ENCODE data around the gene SEPTIN2.
"Not testable (repeated sequence)": the region's sequence is repeated elsewhere in the genome, so short reads cannot be mapped to it uniquely, and the experiment has no call there.

The SEPTIN2 gene

DNA sequence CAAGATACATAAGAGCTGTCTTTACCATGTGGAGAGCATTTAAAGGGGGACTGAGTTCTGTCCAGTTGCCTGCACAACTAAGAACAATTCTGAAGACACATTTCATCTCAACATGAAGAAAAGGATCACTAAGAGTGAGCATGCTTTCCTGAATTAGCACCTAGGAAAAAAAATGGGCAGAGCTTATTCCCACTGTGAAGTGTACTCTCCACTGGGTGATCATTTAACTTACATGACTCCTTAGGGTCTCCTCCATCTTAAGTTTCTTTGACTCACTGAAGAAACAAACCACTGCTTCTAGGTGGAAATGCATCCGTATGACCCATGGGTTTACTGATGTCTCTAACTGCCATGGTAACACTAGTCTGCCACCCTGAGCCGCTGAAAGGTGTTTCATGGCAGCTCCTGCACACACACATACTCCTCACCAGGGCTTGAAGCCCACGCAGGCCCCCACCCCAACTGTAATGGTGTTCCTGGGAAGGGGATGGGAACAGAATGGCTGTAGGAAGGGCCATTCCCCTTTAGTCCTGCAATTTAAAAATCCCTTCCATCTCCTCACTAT lies 27.3 kb upstream of the SEPTIN2 start:
- no peak for DNase-seq (ENCODE audit: low spot score)

DNA sequence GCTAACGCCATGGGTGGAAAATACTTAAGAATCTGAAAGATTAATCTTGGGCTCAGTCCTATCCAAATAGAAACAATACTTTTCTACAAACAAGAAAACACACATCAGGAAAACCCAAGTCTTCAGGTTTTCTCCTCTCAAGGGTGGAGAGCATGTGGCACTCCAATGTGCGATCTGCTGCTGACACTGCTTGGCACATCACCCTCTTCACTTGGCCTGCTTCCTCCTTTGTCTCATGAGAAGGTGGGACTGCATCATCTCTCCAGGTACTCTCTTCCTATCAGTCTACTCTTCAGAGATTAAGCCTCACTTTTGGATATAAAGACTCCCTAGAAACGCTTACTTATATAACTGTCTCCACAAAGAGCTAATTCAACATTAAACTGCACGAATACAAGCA lies 26.7 kb upstream of the SEPTIN2 start:
- DNase-seq (ENCODE audit: low spot score): no peak

DNA sequence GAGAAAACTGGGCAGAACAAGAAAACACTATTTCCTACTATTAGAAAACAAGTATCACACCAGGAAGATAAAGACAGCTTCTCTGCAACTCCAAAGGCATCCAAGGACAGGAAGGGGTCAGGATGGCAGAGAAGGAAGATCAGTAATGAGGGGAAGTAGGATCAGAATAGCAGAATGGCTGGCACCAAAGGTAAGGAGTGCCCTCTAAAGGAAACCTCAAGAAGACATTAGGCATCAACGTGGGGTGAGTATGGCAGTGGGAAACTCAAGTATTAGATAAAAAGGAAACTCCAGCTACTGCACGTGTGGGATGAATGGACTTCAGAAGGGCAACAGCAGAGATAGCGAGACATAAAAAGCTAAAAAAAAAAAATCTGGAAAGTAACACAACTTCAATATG lies 26.1 kb upstream of the SEPTIN2 start:
- DNase-seq (ENCODE audit: low spot score): no peak

DNA sequence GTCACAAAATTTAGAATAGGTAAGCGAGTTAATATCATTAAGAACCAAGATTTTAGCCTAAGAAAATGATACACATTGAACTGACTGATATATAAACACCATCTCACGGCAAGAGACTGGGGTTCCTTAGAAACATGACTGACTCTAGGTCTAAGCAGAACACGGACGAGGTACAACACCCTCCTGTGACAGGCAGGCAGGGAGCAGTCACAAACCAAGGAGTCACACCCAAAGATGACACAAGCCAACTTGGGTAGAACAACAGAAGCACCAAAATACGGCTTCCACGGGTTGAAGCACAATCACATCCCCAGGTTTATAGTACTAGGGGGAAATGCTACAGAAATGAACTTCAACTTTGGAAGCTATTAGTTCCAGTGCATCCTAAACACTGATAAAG lies 24.6 kb upstream of the SEPTIN2 start:
- no peak for DNase-seq (ENCODE audit: low spot score)

DNA sequence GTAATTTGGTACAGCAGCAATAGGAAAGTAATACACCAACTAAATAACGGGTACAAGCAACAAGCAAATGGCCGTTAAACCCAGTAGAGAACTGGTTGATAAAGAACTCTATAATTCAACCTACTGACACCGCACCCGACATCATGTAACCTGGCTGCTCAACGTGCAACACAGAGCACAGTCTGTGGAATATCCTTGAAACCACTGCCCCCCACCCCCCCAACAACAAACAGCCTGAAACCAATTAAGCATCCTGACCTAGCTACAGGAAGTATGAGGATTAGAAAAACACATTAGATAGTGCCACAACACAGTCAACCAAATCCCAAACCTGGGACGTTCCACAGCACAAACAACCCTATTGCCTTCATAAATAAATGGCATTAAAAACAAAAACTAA lies 23.7 kb upstream of the SEPTIN2 start:
- no peak for DNase-seq (ENCODE audit: low spot score)

DNA sequence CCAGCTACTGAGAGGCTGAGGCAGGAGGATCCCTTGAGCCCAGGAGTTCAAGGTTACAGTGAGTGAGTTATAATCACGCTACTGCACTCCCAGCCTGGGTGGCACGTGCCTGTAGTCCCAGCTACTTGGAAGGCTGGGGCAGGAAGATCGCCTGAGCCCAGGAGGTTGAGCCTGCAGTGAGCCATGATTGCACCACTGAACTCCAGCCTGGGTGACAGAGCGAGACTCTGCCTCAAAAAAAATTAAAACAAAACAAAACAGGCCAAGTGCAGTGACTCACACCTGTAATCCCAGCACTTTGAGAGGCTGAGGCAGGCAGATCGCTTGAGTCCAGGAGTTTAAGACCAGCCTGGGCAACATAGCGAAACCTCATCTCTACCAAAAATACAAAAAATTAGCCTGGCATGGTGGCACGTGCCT lies 22.3 kb upstream of the SEPTIN2 start:
- not testable (repeated sequence) for DNase-seq (ENCODE audit: low spot score)

DNA sequence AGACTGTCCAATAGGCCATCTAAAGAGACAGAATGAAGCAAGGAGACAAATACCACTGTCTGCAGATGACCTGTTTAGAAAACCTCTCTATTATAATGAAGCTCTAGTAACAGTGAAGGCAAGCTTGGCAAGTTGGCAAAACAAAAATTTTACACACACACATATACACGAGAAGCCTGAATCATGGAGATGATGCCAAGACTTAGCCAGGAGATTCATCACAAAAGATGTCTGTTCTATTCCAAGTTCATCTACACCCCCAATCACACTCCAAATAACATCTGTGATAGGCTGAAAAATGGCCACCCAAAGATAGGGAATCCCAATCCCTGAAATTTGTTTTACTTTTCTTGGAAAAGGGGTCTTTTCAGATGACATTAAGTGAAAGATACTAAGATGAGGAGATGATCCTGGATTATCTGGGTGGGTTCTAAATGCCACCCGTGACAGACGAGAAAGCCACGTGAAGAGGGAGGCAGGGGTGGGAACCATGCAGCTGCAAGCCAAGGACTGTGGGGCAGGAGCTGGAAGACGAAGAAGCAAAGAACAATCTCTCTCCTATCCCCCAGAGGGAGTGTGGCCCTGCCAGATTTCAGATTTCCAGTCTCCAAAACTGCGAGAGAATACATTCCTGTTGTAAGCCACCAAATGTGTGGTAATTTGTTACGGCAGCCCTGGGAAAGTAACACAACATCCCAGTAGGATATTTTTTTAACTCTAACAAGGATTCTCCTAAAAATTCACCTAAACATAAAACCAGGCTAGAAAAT lies 20.2 kb upstream of the SEPTIN2 start:
- DNase-seq (ENCODE audit: low spot score): no peak

DNA sequence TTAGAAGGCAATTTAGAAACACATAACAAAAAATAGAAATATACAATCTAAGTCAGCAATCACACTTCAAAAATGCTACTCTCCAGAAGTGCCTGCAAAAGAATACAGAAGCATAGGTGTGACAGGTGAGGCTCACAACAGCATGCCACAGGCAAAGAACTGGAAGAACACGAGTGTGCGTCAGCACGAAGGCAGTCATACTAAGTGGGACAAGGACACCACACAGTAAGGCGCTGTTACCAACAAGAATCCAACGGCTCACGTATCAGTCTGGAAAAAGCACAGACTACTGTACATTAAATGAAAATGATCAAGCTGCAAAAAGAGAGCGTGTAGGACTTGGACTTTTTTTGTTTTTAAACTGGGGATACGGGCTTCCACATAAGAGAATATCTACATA lies 19.0 kb upstream of the SEPTIN2 start:
- DNase-seq (ENCODE audit: low spot score): no peak

DNA sequence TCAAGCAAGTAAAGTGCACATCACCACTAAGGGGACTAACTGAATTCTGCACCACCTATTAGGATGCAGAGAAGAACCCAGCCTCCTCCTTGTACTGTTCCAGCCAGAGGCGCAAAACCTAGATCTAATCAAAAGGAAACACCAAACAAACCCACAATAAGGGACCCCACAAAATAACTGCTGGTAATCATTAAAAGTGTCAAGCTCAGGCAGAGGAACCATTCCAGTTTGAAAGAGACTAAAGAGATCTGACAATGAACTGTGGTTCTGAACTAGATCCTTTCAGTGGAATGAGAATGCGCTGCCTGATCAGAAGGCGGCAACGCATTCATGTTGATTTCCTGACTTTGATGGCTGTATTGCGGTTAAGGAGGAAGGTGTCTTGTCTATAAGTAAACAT lies 17.1 kb upstream of the SEPTIN2 start:
- DNase-seq (ENCODE audit: low spot score): no peak

DNA sequence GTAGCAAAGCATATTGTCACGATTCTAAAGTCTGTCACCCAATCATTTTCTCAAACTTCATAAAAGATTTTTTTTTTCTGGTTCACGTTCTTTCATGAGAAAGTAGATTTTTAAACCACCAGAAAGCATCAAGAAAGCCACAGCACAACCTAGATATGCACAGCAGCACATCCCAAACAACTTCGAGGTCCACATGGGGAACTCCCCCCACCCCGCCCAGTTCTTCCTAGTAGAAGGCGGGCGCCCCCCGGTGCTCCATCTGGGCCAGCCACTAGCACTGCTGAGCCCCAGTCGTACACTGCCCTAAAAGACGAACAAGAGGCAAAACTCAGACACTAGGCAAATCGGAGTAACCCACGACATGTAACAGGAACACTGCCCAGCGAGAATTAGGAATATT lies 15.7 kb upstream of the SEPTIN2 start:
- no peak for DNase-seq (ENCODE audit: low spot score)

DNA sequence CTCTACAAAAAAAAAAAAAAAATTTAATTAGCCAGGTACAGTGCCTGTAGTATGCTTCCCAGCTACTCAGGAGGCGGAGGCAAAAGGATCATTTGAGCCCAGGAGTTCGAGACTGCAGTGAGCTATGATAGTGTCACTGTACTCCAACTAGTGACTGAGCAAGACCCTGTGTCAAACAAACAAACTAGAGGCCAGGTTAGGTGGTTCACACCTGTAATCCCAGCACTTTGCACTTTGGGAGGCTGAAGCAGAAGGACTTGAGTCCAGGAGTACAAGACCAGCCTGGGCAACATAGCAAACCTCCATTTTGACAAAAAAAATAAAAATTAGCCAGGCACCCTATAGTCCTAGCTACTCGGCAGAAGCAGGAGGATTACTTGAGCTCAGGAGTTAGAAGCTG lies 13.6 kb upstream of the SEPTIN2 start:
- DNase-seq (ENCODE audit: low spot score): no peak

DNA sequence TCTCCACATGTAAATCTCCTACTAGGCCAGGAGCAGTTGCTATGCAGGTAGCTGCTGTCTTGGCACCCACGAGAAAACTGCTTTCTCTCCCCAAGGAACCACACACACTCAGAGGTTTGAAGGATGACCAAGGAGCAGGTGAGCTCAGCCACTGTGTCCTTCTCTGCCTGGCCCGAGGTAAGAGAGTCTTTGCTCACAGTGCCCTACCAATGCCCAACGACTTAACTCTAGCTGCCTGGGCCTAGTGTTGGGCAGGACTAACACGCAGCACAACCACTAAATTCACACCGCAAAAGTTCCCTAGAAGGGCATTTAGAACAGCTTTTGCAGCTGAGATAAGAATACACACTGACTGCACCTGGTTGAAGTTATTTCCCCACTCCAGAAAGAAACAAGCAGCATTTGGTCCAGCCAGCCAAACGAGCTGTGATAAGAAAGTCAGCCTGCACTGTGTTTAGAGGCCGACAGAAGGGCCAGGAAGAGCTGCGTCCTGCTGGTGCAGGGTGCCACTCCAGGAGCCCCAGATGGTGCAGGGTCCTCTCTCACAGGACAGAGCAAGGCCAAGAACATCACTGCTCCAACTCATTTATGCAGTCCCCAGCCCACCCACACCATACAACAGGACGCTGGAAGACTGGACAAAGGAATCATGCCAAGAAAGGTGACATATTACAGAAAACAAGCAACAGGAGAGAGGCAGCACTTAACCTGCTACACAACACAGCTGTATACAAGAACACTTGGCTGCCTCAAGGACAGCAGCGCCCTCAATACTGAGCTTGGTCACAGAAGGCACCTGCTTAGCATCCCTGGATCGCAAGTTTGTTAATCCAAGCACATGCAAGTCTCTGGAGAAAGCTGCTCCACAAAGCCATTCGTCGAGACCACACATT lies 12.7 kb upstream of the SEPTIN2 start:
- DNase-seq (ENCODE audit: low spot score): no peak

DNA sequence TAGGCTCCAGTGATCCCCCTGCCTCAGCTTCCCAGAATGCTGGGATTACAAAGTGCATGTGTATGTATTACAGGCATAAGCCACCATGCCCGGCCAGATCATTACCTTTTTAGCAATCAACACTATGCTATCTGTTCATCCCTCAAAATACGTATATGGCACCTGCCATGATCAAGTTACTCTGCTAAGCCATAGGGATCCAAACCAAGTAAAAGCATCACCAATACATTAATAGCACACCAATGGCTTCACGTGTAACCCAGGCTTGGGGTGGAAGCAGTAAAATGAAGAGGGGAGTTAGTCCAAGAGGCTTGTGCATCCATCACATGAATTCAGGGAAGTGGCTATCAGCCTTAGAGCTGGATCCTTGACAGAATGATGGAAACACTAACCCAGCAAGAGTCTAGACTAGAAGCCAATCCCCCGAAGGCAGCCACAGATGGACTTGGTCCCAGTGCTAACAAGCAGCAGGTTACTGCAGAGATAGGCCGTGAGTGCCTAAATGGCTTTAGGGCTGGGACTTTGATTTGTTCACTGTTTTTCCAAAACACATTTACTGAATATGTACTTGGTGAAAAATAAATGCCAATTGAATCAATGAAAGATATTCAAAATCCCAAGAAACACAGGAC lies 11.6 kb upstream of the SEPTIN2 start:
- no peak for DNase-seq (ENCODE audit: low spot score)

DNA sequence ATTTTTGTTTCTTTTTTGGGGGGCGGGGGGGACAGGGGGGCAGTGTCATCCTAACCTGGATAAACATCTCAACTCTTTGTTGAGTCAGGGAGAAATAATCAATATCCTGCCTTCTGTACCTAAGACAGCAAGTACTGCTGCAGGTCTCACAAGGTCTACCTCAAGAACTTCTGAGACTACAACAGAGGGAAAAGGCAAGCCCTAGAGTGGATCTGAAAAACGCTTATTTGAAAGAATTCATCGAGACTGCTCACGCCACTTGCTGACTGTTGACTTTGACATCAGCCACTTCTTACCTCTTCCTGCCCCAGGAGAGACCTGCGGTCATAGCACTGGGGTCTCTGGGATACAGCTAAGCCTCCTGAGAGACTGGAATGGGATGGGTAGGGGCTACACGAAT lies 8.7 kb upstream of the SEPTIN2 start:
- no peak for DNase-seq (ENCODE audit: low spot score)

DNA sequence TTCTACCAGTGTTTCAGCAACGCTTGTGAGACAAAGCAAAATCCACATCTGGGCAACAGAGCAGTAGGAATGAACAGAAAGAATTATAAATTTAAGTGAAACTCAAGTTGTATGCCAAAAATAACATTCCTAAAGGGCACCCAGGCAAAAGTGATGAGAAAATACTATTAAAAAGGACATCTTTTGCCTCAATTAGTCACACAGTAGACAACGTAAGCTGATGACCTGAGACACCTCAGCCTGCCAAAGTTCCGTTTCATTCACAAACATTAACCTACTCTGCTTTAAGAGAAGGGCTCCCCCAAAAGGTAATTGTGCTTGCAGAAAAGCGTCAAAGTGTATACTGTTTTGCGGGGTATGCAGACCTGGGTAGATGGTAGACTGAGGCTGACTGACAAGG lies 7.5 kb upstream of the SEPTIN2 start:
- no peak for DNase-seq (ENCODE audit: low spot score)

DNA sequence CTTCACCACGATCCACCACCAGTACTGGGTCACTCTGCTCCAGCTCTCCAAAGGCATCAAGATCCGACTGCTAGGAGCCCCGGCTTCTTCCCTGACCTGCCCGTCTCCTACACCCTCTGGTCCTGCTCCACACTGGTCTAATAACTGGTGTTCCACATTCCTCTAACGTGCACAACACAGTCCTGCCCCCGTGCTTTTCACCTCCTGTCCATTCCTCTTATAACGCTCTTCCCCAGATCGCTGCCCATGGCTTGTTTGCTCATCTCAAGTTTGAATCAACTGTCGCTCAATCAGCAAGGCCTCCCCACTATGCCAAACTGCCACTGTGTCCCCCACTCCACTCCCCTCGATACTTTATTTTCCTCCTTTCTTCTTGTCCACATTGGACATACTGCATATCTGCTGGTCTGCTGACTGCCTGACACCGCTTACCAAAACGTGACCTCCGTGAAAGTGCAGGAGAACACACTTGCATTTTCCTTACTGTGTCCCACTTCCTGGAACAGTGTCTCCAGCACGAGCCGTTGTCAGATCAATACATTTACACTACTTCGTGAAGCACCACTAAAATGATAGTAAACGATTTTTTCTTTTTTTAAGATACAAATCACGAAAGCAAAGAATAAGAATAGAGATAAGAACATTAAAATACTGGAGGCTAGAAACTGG lies 6.8 kb upstream of the SEPTIN2 start:
- DNase-seq (ENCODE audit: low spot score): no peak

DNA sequence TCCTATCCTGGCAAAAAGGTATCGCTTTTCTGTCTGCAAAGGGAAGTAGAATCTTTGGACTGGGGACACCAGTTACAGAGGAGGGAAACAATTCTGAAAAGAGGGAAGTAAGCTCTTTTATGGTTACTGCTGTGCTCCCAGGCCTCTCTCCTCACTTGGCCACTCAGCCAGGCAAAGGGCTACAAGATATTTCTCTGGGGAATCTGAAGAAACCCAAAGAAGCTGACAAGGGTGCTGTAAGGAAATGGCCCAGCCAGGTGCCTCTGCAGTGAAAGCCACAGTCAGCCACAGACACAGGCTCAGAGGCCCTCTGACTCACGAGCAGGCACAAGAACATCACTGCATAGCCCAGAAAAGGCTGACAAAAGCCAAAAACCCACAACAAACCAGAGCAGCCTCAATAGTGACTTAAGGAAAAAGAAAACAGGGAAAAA lies 6.0 kb upstream of the SEPTIN2 start:
- DNase-seq (ENCODE audit: low spot score): peak; percentile 72

DNA sequence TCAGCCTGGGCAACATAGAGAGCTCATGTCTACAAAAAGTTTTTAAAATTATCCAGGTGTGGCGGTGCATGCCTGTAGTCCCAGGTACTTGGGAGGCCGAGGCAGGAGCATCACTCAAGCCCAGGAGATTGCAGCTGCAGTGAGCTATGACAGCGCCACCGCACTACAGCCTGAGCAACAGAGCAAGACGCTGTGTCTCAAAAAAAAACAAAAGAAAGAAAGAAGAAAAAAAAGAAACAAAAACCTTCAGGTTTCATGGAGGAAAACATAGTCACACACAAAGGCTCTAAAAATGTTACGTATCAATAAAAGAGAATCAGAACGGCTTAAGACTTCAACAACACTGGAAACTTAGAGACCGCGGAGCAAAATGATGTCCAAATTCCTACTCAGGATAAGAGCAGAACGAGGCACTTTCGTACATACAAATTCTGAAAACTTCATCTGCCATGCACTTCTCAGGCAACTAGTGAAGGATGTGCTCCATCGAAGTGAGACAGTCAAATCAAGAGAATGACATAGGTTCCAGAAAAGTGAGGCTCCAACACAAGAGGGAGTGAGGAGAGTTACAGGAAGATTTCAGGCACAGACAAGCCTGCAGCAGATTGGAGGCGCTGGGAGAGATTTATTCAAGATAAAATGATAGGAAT lies 4.7 kb upstream of the SEPTIN2 start:
- DNase-seq (ENCODE audit: low spot score): no peak

DNA sequence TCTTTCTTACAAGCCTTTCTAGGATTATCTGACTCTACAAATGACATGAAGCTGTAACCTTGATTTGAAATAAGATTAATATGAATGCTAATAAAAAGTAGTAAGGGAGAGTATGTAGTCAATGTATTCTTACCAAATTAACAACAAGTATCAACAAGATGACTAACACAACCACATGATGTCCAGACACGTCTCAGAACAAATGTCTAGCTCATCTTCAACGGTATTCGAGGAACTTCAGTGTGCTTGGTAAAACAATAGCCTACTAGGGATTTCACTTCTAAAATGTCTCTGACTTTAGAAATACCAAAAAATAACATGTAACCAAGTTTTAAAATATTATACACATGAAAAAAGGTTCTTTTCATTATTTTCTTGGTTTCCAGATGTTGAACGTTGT lies 3.6 kb upstream of the SEPTIN2 start:
- DNase-seq (ENCODE audit: low spot score): no peak

DNA sequence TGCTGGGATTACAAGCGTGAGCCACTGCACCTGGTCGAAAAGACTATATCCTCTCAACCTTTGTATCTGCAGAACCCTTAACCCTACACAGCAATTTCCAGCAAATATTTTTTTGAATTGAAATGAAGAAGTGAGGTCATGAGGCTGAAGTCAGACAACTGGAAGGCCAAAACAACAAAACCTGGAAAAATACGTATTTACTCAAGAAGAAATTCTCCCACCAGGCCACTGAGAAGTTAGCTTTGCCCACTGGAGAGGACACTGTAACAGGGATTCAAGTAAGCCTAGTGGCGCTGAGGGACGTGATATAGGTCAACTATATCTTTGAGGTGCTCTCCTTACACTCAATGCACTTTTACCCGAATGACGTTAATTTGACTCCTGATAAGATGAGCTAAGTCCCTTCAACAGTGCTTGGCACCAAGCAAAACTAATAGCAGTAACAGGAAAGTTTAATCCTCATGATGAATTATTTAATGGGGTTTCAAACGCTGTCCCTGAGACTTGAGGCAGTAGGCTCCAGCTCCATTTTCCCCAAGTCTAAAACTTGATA lies 2.1 kb upstream of the SEPTIN2 start:
- no peak for DNase-seq (ENCODE audit: low spot score)
